Lower leg skin (tissue), 4 donors: ENCODE results near the gene P4HA1. TPM values are rescaled to one million over a fixed set of nuclear protein-coding genes. Genes with fewer than 3 reads are reported as not detected.
"Not testable (repeated sequence)": the region's sequence is repeated elsewhere in the genome, so short reads cannot be mapped to it uniquely, and the experiment has no call there.

Source experiments
- DNase-seq, 2 donors: peaks; one replicate each; pipeline ENCODE4 v3.0.0-alpha.2; 2019; ENCODE audit warnings: low spot score in 2 of 2
- H3K4me3 ChIP-seq: fragments of 200-600 bp; sonication (generic); 2 replicates; pipeline ENCODE4 v1.5.1; 2017; ENCODE audit warnings: mild to moderate bottlenecking, low read depth; ENCODE audit not compliant: poor library complexity, severe bottlenecking
- CTCF ChIP-seq, 3 donors: fragments of 450-650 bp; IDR thresholded peaks; one replicate each; pipeline ENCODE4 v1.5.1; 2016; ENCODE audit warnings: antibody characterized with exemption in 3 of 3, mild to moderate bottlenecking in 3 of 3, moderate library complexity in 2 of 3
- POLR2A ChIP-seq, 2 donors: fragments of 450-650 bp; IDR thresholded peaks; one replicate each; pipeline ENCODE4 v1.6.1; 2016 to 2017; ENCODE audit warnings: antibody characterized with exemption in 2 of 2, mild to moderate bottlenecking in 1 of 2, moderate library complexity in 1 of 2
- WGBS, 2 donors: methylation state at CpG; one replicate each; pipeline ENCODE4 v1.1.5; 2018; 5-methylcytosine and 5-hydroxymethylcytosine counted together
- intact Hi-C: fragments of 100-400 bp; cut with DNase I; formaldehyde crosslinking; loops from one replicate; pipeline ENCODE4 v1.15.0; 2023; ENCODE audit warnings: low total_unique reads
- total RNA-seq, 4 donors: library from RNA; depleted of rRNA; stranded (reverse); fragments of >200 nt; gene quantifications; one replicate each; pipeline ENCODE4 v1.1.0, GENCODE V29; 2016

Gene P4HA1
- total RNA-seq, 4 donors from 2014 or later, result 14.3 to 29.5 (median 20.5) TPM

- H3K4me3 ChIP-seq, result no peak overlapping the region
- TF ChIP-seq CTCF (IDR thresholded peaks at IDR 0.05), result no peak
- TF ChIP-seq POLR2A (IDR thresholded peaks at IDR 0.05), result no peak
- WGBS, 2 donors, result 93 to 96% methylated on average over 3 of the region's 3 CpGs
- DNase-seq, result no peak
- intact Hi-C loops, result no loop called here
These were observed 95.7 kb downstream of the P4HA1 start for GRCh38 chr10:73000973-73001372.

- 98 to 99% methylated on average over 2 of the region's 2 CpGs for WGBS, 2 donors
- no peak for DNase-seq
- intact Hi-C loops, result no loop called here
- no peak for TF ChIP-seq CTCF (IDR thresholded peaks at IDR 0.05)
- TF ChIP-seq POLR2A (IDR thresholded peaks at IDR 0.05), result no peak
- no peak overlapping the region for H3K4me3 ChIP-seq
These were observed 99.6 kb downstream of the P4HA1 start for GRCh38 chr10:72997099-72997498.

DNA sequence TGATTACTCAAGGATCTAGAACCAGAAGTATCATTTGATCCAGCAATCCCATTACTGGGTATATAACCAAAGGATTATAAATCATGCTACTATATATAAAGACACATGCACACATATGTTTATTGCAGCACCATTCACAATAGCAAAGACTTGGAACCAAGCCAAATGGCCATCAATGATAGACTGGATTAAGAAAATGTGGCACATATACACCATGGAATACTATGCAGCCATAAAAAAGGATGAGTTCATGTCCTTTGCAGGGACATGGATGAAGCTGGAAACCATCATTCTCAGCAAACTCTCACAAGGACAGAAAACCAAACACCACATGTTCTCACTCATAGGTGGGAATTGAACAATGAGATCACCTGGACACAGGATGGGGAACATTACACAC is 101.2 kb downstream of the P4HA1 start:
- intact Hi-C loops, DNase-seq, H3K4me3 ChIP-seq: not testable (repeated sequence)

GRCh38 chr10:72989771-72990170 is 106.9 kb downstream of the P4HA1 start:
- 88 to 91% methylated on average over 7 of the region's 7 CpGs for WGBS, 2 donors
- intact Hi-C loops, DNase-seq, H3K4me3 ChIP-seq: not testable (repeated sequence)

GRCh38 chr10:72984618-72985017 is 112.0 kb downstream of the P4HA1 start:
- intact Hi-C loops, H3K4me3 ChIP-seq, DNase-seq: not testable (repeated sequence)
- WGBS, 2 donors, result 93 to 95% methylated on average over 4 of the region's 4 CpGs

DNA sequence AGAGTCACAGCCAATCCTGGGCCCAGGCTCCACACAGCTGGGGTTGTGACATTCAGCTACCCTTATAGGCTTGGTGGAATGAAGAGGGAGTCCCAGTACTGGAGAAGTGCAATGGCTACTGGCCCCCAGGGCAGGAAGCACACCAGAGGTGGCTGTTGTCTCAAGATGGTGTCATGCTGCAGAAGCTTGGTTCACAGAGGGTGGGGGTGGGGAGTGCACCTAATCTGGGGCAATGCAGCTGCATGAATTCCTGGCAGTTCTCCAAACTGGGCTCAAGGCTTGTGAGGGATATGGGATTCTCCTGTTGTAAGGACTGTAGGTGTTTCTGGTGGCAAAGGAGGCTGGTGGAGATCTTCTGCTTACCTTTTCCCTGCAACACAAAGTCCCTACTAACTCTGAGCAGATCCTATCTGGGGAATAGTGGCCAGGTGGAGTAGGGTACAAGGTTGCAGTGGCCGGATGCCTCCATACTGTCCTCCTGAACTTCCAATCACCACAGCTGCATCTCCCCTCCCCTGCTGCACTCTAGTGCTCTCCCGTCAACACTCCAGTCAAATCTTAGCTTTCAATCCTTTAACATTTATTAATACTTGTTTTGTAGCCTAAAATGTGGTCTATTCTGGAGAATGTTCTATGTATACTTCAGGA is 114.7 kb downstream of the P4HA1 start:
- TF ChIP-seq POLR2A (IDR thresholded peaks at IDR 0.05) (no peak), CTCF (IDR thresholded peaks at IDR 0.05) (no peak)
- intact Hi-C loops, result loop anchor here (1.0 kb wide), 1 partner anchor 26 kb away; no protein-coding TSS in a partner anchor
- WGBS, 2 donors, result 90 to 98% methylated on average over 2 of the region's 2 CpGs
- no peak for DNase-seq
- H3K4me3 ChIP-seq, result no peak overlapping the region

DNA sequence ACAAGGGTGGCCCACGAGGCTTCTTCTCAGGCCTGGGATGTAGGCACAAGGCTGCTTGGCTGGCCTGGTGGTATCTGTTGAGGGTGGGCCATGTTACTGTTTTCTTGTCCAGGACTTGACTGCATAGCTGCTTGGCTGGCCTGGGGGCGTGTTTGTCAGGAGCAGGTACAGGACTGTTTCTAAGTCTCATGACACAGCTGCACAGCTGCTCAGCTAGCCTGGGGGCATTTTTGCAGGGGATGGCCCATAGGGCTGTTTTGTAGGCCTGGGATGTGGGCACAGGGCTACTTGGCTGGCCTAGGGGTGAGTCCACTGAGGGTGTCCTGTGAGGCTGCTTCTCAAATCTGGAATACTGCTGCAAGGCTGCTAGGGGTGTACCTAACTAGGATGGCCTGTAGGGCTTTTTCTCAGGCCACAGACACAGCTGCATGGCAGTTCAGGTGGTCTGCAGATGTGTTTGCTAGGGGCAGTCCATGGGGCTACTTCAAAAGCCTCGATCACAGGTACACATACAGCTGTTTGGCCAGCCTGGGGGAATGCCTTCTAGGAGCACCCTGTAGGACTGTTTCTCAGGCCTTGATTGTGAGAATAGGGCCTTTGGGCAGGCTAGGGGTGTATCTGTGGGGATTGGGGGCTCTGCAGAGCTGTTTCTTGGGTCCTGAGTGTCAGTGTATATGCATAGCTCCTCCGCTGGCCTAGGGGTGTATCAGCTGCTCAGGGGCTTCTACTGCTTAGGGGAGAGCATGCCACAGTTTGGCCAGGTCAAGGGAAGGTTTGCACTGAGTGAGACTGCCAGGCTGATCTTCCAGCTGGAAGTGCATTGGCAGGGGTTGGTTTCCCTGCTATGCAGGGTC is 115.4 kb downstream of the P4HA1 start:
- H3K4me3 ChIP-seq, result no peak overlapping the region
- DNase-seq, result no peak
- intact Hi-C loops, result no loop called here
- TF ChIP-seq CTCF (IDR thresholded peaks at IDR 0.05) (no peak), POLR2A (IDR thresholded peaks at IDR 0.05) (no peak)
- WGBS, 2 donors, result 89 to 91% methylated on average over 3 to 4 of the region's 4 CpGs
